ENCODE data around the gene STK32B. TPM values are rescaled to one million over a fixed set of nuclear protein-coding genes. Genes with fewer than 3 reads are reported as not detected.

The STK32B gene
- total and polyA plus RNA-seq, 8 donors = 0.55 to 6.6 (median 1.6) TPM

DNA sequence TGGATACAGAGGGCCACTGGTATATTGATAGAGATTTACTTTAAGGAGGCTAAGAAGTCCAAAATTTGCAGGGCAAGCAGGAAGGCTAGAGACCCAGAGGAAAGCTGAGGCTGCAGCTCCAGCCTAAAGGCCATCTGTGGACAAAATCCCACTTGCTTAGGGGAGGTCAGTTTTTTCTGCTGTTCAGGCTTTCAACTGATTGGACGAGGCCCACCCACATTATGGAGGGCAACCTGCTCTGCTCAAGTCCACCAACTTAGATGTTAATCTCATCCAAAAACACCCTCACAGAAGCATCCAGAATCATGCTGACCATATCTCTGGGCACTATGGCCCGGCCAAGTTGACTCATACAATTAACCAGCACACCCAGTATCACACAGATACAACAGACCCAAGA lies 480.8 kb downstream of the STK32B start:
- Histone ChIP-seq H3K27ac (no peak overlapping the region), H3K27me3 (no peaks in the 10 kb centered on the region), H3K4me1 (no peaks in the 10 kb centered on the region), H3K4me3 (no peak overlapping the region), H3K9me3 (no peaks in the 10 kb centered on the region), H3K36me3 (no peaks in the 10 kb centered on the region)
- ATAC-seq = no peak
- intact Hi-C loops (cut with DNase I) = no loop called here
- DNase-seq = no peak
- TF ChIP-seq, protein P1, sequence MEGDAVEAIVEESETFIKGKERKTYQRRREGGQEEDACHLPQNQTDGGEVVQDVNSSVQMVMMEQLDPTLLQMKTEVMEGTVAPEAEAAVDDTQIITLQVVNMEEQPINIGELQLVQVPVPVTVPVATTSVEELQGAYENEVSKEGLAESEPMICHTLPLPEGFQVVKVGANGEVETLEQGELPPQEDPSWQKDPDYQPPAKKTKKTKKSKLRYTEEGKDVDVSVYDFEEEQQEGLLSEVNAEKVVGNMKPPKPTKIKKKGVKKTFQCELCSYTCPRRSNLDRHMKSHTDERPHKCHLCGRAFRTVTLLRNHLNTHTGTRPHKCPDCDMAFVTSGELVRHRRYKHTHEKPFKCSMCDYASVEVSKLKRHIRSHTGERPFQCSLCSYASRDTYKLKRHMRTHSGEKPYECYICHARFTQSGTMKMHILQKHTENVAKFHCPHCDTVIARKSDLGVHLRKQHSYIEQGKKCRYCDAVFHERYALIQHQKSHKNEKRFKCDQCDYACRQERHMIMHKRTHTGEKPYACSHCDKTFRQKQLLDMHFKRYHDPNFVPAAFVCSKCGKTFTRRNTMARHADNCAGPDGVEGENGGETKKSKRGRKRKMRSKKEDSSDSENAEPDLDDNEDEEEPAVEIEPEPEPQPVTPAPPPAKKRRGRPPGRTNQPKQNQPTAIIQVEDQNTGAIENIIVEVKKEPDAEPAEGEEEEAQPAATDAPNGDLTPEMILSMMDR (IDR thresholded peaks at IDR 0.05) = no peak
- 87 to 95% methylated on average over 2 of the region's 2 CpGs for WGBS, 2 donors
- no peak for FAIRE-seq

DNA sequence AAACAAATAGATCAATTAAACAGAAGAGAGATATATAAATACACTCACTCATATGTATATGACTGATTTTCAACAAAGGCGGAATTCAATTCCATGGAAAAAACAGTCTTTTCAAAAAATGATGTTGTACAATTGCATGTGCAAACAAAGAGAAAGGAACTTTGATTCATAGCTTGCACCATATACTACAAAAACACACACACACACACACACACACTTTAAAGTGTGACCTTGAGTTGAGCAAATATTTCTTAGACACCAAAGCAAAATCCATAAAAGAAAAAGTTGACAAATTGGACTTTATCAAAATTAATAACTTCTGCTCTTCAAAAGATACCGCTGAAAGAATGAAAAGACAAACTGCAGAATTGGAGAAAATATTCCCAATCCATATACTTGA lies 488.3 kb downstream of the STK32B start:
- H3K27ac ChIP-seq = no peak overlapping the region
- no peaks in the 10 kb centered on the region for H3K9me3 ChIP-seq
- H3K36me3 ChIP-seq = no peaks in the 10 kb centered on the region
- no peak overlapping the region for H3K4me3 ChIP-seq
- DNase-seq (no peak), FAIRE-seq (no peak), ATAC-seq (no peak)
- no peaks in the 10 kb centered on the region for H3K27me3 ChIP-seq
- TF ChIP-seq, protein P1 (IDR thresholded peaks at IDR 0.05) = no peak
- intact Hi-C loops (cut with DNase I) = no loop called here
- WGBS, 2 donors = 37 to 40% methylated on average over 2 of the region's 2 CpGs
- no peaks in the 10 kb centered on the region for H3K4me1 ChIP-seq

DNA sequence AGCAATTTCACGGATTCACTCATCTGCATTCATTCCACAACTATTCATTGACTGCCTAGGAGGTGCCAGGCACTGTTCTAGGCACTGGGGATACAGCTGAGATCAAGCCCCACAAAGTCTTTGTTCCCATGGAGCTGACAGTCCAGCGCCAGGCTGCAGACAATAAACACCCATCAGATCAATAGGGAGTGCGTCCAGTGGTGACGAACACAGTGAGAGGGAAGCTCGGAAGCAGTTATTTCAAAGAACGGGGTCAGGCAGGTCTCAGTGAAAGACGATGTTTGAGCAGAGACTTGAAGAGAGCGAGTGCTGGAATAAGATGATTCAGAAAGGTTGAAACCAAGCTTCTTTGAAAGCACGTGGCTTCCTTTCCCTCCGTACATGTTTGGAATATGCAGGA lies 489.9 kb downstream of the STK32B start:
- no peaks in the 10 kb centered on the region for H3K36me3 ChIP-seq
- TF ChIP-seq, protein P1 (IDR thresholded peaks at IDR 0.05) = no peak
- WGBS, 2 donors = 81 to 88% methylated on average over 10 of the region's 10 CpGs
- FAIRE-seq = no peak
- no peak overlapping the region for H3K4me3 ChIP-seq
- H3K27ac ChIP-seq = no peak overlapping the region
- ATAC-seq = no peak
- no peaks in the 10 kb centered on the region for H3K27me3 ChIP-seq
- H3K9me3 ChIP-seq = no peaks in the 10 kb centered on the region
- DNase-seq = no peak
- intact Hi-C loops (cut with DNase I) = no loop called here
- no peaks in the 10 kb centered on the region for H3K4me1 ChIP-seq

DNA sequence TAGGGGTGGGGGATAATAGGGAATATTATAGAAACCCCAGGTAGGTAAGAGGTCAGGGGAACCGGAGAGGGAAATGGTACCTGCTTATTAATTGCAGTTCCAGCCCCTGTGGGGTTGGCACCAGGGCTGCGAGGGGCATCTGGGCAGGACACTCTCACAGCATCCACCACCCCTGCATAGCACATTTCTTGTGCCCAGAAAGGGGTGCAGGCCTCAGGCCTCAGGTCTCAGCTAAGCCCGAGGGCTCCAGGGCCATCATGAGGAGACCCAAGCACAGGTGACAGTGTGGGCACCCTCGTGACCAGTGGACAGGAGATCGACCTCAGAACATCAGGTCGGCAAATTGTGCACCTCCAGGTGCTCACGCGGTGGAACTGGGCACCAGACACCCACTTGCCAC lies 492.4 kb downstream of the STK32B start:
- H3K36me3 ChIP-seq = no peaks in the 10 kb centered on the region
- no peaks in the 10 kb centered on the region for H3K27me3 ChIP-seq
- H3K4me1 ChIP-seq = no peaks in the 10 kb centered on the region
- ATAC-seq = no peak
- H3K9me3 ChIP-seq = no peaks in the 10 kb centered on the region
- intact Hi-C loops (cut with DNase I) = no loop called here
- H3K27ac ChIP-seq = no peak overlapping the region
- no peak for FAIRE-seq
- no peak overlapping the region for H3K4me3 ChIP-seq
- 79 to 83% methylated on average over 8 of the region's 8 CpGs for WGBS, 2 donors
- TF ChIP-seq, protein P1 (IDR thresholded peaks at IDR 0.05) = no peak
- no peak for DNase-seq

DNA sequence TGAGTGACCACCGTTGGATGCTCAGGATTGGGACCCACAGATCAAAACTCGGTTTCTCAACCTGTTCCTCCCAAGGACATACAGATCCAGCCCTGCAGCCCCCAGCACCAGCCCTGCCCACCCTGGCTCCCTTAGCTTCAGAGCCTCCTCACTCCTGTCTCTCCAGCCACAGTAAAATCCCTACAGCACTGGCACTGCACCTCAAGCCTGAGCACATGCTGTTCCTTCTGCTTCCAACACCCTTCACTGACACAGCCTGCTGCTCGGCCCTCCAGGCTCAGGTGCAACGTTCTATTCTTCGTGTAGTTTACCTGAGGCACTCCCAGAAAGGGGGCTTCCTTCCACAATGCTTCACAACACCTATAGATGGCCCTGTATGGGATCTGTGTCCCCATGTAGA lies 493.5 kb downstream of the STK32B start:
- no peak for ATAC-seq
- intact Hi-C loops (cut with DNase I) = no loop called here
- no peaks in the 10 kb centered on the region for H3K9me3 ChIP-seq
- no peaks in the 10 kb centered on the region for H3K27me3 ChIP-seq
- FAIRE-seq = no peak
- no peak for DNase-seq
- H3K27ac ChIP-seq = no peak overlapping the region
- H3K4me1 ChIP-seq = no peaks in the 10 kb centered on the region
- TF ChIP-seq, protein P1 (IDR thresholded peaks at IDR 0.05) = no peak
- H3K4me3 ChIP-seq = no peak overlapping the region
- no peaks in the 10 kb centered on the region for H3K36me3 ChIP-seq
- 51 to 81% methylated on average over 5 of the region's 5 CpGs for WGBS, 2 donors
